CD4-positive, alpha-beta T cell (primary cell): ENCODE measurements around the gene CYP2F1. TPM values are rescaled to one million over a fixed set of nuclear protein-coding genes. Genes with fewer than 3 reads are reported as not detected.

ENCODE experiments used
- ATAC-seq: fragments of 200-7000 bp; cut with Tn5 transposase; one replicate; pipeline ENCODE4 v1.10.0; 2022; ENCODE audit warnings: mild to moderate bottlenecking; ENCODE audit not compliant: poor library complexity
- CTCF ChIA-PET: fragments of 350-600 bp; sonication (Branson Sonifier 250); formaldehyde crosslinking; loops from one replicate; lab custom pipeline; 2021; ENCODE audit warnings: antibody characterized with exemption, inconsistent platforms; lab: Charles Lee
- POLR2A ChIA-PET: fragments of 350-600 bp; sonication (Branson Sonifier 250); formaldehyde crosslinking; loops from one replicate; lab custom pipeline; 2021; ENCODE audit warnings: antibody characterized with exemption, inconsistent platforms; lab: Charles Lee
- DNase-seq, 14 experiments: peaks; one replicate each; pipeline ENCODE4 v3.0.0-alpha.2; 2013 to 2020; ENCODE audit warnings: mixed read lengths in 2 of 14
- H3K27ac ChIP-seq, 2 donors: one replicate each; pipeline versions ENCODE4 v1.5.1 to v1.7.0; 2013; ENCODE audit warnings: low read length in 2 of 2, low read depth in 1 of 2, mild to moderate bottlenecking in 1 of 2
- H3K27me3 ChIP-seq, 2 experiments: 1 replicate in 1 of 2; 2 replicates in 1 of 2; pipeline versions ENCODE4 v1.6.1 to v1.7.0; 2013; ENCODE audit warnings: low read length in 2 of 2, control low read depth in 1 of 2, mild to moderate bottlenecking in 1 of 2, moderate library complexity in 1 of 2; ENCODE audit not compliant: insufficient read depth in 2 of 2, control insufficient read depth in 1 of 2
- H3K36me3 ChIP-seq: one replicate; pipeline ENCODE4 v1.6.1; 2013; ENCODE audit warnings: low read length, control low read depth; ENCODE audit not compliant: insufficient read depth
- H3K4me1 ChIP-seq: one replicate; pipeline ENCODE4 v1.6.1; 2013; ENCODE audit warnings: low read length, control low read depth; ENCODE audit not compliant: insufficient read depth
- H3K4me3 ChIP-seq: one replicate; pipeline ENCODE4 v1.5.1; 2013; ENCODE audit warnings: mild to moderate bottlenecking, low read length, moderate library complexity
- H3K9me3 ChIP-seq, 2 experiments: 1 replicate in 1 of 2; 2 replicates in 1 of 2; pipeline versions ENCODE4 v1.6.1 to v1.7.0; 2013; ENCODE audit warnings: low read length in 2 of 2, mild to moderate bottlenecking in 2 of 2, control low read depth in 1 of 2, moderate library complexity in 1 of 2; ENCODE audit not compliant: control insufficient read depth in 1 of 2, insufficient read depth in 1 of 2
- H3K27ac Mint-ChIP-seq: one replicate; pipeline ENCODE4 v1.8.0; 2020; ENCODE audit warnings: mixed read lengths
- H3K27me3 Mint-ChIP-seq: one replicate; pipeline ENCODE4 v1.8.0; 2021; ENCODE audit warnings: mixed read lengths
- H3K36me3 Mint-ChIP-seq: one replicate; pipeline ENCODE4 v1.8.0; 2021; ENCODE audit warnings: low read depth, mixed read lengths
- H3K4me1 Mint-ChIP-seq: one replicate; pipeline ENCODE4 v1.8.0; 2021; ENCODE audit warnings: low read depth, mixed read lengths
- H3K4me3 Mint-ChIP-seq: one replicate; pipeline ENCODE4 v1.8.0; 2020; ENCODE audit warnings: mild to moderate bottlenecking, mixed read lengths
- H3K9me3 Mint-ChIP-seq: one replicate; pipeline ENCODE4 v1.8.0; 2020; ENCODE audit warnings: mixed read lengths
- CTCF ChIP-seq: fragments of 200-600 bp; IDR thresholded peaks from one replicate; pipeline ENCODE4 v1.8.0; 2022; ENCODE audit warnings: antibody characterized with exemption, mild to moderate bottlenecking
- intact Hi-C, 2 experiments: fragments of 100-400 bp; cut with DNase I in 1 of 2; cut with micrococcal nuclease in 1 of 2; formaldehyde crosslinking; loops; one replicate each; pipeline versions ENCODE4 v1.15.1 to v1.9.0; 2023 to 2025; cut with DNase I, micrococcal nuclease
- total RNA-seq, 174 experiments: library from RNA in 2 of 174; stranded (reverse) in 2 of 174; gene quantifications; one replicate each; pipeline ENCODE4 v1.2.3 and lab custom pipeline; 2021 to 2026

CYP2F1 gene
- total RNA-seq, 2 experiments from 2014 or later = 0.47 to 0.96 TPM

GRCh38 chr19:41156207-41156606 is 42.0 kb downstream of the CYP2F1 start:
- Mint-ChIP-seq H3K27ac (no peak overlapping the region), H3K4me3 (no peak overlapping the region), H3K9me3 (no peaks in the 10 kb centered on the region), H3K36me3 (no peaks in the 10 kb centered on the region), H3K27me3 (no peaks in the 10 kb centered on the region), H3K4me1 (no peaks in the 10 kb centered on the region)
- no peaks in the 10 kb centered on the region for H3K27me3 ChIP-seq
- TF ChIP-seq CTCF = no peak
- ATAC-seq = no peak
- no peaks in the 10 kb centered on the region for H3K4me1 ChIP-seq
- H3K9me3 ChIP-seq = no peaks in the 10 kb centered on the region
- DNase-seq = no peak
- H3K36me3 ChIP-seq = no peaks in the 10 kb centered on the region
- intact Hi-C loops = no loop called here
- CTCF ChIA-PET = no interaction called here
- H3K27ac ChIP-seq = no peak overlapping the region
- no peak overlapping the region for H3K4me3 ChIP-seq
- POLR2A ChIA-PET = no interaction called here

DNA sequence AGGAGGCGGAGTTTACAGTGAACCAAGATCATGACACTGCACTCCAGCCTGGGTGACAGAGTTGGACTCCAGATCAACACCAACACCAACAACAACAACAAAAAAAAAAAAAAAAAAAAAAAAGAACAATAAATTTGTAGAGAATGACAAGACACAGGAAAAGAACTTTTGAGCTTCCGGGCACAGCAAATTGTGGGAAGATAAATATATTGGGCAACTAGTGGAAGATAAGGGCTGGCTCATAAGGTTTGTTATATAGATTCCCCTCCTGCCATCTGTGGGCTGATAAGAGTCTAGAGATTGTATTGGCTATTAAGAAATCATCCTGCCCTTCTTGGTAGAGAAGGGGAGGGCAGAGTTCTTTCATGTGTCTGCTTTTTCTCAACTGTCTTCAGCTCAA is 45.6 kb downstream of the CYP2F1 start:
- POLR2A ChIA-PET = no interaction called here
- no peak overlapping the region for H3K4me3 ChIP-seq
- H3K27me3 Mint-ChIP-seq = no peaks in the 10 kb centered on the region
- H3K36me3 ChIP-seq = no peaks in the 10 kb centered on the region
- H3K27ac ChIP-seq = no peak overlapping the region
- ATAC-seq (no peak), DNase-seq (no peak)
- no peak overlapping the region for H3K4me3 Mint-ChIP-seq
- CTCF ChIA-PET = interaction anchor here (0.6 kb wide), 1 partner anchor 531 kb away, joined by 4 read pairs; no protein-coding TSS in a partner anchor
- H3K9me3 Mint-ChIP-seq = no peaks in the 10 kb centered on the region
- H3K27me3 ChIP-seq = no peaks in the 10 kb centered on the region
- no peaks in the 10 kb centered on the region for H3K9me3 ChIP-seq
- intact Hi-C loops = no loop called here
- no peaks in the 10 kb centered on the region for H3K4me1 ChIP-seq
- no peaks in the 10 kb centered on the region for H3K4me1 Mint-ChIP-seq
- no peak overlapping the region for H3K27ac Mint-ChIP-seq
- no peak for TF ChIP-seq CTCF
- H3K36me3 Mint-ChIP-seq = no peaks in the 10 kb centered on the region

- H3K27me3 ChIP-seq = no peaks in the 10 kb centered on the region
- no peaks in the 10 kb centered on the region for H3K4me1 ChIP-seq
- no peaks in the 10 kb centered on the region for H3K4me1 Mint-ChIP-seq
- no peak for DNase-seq
- H3K36me3 ChIP-seq = no peaks in the 10 kb centered on the region
- no peaks in the 10 kb centered on the region for H3K36me3 Mint-ChIP-seq
- CTCF ChIA-PET = no interaction called here
- no peak overlapping the region for H3K4me3 ChIP-seq
- H3K4me3 Mint-ChIP-seq = no peak overlapping the region
- POLR2A ChIA-PET = no interaction called here
- intact Hi-C loops = no loop called here
- H3K9me3 Mint-ChIP-seq = no peaks in the 10 kb centered on the region
- no peak for ATAC-seq
- TF ChIP-seq CTCF = no peak
- H3K9me3 ChIP-seq = no peaks in the 10 kb centered on the region
- no peak overlapping the region for H3K27ac ChIP-seq
- no peak overlapping the region for H3K27ac Mint-ChIP-seq
- no peaks in the 10 kb centered on the region for H3K27me3 Mint-ChIP-seq
Observed at GRCh38 chr19:41161903-41162302, 47.7 kb downstream of the CYP2F1 start.
